Measurements from ENCODE around the gene ZNF444.

DNA sequence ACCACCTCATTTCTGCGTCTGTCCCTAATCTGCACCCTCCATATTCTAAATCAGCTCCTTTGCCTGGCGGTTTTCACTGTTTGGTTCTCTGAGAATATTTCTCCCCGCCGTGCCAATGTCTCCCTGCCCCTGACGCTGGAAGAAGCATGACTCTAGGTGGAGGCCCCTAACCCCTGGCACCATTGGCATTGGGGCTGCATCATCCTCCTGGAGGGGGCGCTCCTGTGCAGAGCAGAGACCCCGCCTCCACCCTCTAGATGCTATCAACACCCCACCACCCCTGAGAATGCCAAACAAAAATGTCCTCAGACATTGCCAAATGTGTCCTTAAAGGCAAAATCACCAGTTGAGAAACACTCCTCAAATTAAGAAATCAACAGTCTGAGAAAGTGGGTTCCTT, 50.0 kb downstream of the ZNF444 start:
- no peak for TF ChIP-seq NPAS2 (CRISPR knock-in tag; IDR thresholded peaks at IDR 0.05; ENCODE audit: borderline replicate concordance)
- no peak for TF ChIP-seq POLR2A (IDR thresholded peaks at IDR 0.05; ENCODE audit: low read length)
- TF ChIP-seq, protein P1, sequence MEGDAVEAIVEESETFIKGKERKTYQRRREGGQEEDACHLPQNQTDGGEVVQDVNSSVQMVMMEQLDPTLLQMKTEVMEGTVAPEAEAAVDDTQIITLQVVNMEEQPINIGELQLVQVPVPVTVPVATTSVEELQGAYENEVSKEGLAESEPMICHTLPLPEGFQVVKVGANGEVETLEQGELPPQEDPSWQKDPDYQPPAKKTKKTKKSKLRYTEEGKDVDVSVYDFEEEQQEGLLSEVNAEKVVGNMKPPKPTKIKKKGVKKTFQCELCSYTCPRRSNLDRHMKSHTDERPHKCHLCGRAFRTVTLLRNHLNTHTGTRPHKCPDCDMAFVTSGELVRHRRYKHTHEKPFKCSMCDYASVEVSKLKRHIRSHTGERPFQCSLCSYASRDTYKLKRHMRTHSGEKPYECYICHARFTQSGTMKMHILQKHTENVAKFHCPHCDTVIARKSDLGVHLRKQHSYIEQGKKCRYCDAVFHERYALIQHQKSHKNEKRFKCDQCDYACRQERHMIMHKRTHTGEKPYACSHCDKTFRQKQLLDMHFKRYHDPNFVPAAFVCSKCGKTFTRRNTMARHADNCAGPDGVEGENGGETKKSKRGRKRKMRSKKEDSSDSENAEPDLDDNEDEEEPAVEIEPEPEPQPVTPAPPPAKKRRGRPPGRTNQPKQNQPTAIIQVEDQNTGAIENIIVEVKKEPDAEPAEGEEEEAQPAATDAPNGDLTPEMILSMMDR (IDR thresholded peaks at IDR 0.05) = no peak
- no peak for TF ChIP-seq HOXA7 (CRISPR knock-in tag; IDR thresholded peaks at IDR 0.05)
- TF ChIP-seq CHD2 (IDR thresholded peaks at IDR 0.05; ENCODE audit: low read length, partially characterized antibody) = no peak
- TF ChIP-seq, protein P2, sequence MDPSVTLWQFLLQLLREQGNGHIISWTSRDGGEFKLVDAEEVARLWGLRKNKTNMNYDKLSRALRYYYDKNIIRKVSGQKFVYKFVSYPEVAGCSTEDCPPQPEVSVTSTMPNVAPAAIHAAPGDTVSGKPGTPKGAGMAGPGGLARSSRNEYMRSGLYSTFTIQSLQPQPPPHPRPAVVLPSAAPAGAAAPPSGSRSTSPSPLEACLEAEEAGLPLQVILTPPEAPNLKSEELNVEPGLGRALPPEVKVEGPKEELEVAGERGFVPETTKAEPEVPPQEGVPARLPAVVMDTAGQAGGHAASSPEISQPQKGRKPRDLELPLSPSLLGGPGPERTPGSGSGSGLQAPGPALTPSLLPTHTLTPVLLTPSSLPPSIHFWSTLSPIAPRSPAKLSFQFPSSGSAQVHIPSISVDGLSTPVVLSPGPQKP (IDR thresholded peaks at IDR 0.05; ENCODE audit: low read depth, low read length) = no peak
- TF ChIP-seq EP300 (IDR thresholded peaks at IDR 0.05) = no peak
- no peak for TF ChIP-seq FOXS1 (CRISPR knock-in tag; IDR thresholded peaks at IDR 0.05)

All from A549 (cell line).